HG03460 (cell line): Measurements from ENCODE around the gene RPL15.

ENCODE experiments used
- ATAC-seq: cut with Tn5 transposase; IDR thresholded peaks from one replicate; pipeline ENCODE4 v1.9.1; 2021; ENCODE audit not compliant: unreplicated experiment

Gene RPL15

DNA sequence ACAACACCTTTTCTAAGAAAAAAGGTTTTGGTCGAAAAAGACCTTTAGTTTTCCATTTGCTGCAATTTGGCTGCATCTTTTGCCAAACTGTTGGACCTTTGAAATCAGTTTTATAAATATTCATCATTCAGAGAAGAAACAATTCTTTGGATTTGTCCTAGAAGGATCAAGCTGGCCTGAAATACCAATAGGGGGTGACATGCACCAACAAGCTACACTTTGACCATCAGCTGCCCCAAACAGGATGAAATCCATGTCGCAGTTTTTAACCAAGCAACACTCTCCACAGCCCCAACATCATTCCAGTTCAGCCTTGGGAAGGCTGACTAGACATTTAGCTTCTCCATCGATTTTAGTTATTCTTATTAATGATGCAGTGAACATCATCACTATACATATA lies 9.8 kb downstream of the RPL15 start:
- ATAC-seq: no peak

DNA sequence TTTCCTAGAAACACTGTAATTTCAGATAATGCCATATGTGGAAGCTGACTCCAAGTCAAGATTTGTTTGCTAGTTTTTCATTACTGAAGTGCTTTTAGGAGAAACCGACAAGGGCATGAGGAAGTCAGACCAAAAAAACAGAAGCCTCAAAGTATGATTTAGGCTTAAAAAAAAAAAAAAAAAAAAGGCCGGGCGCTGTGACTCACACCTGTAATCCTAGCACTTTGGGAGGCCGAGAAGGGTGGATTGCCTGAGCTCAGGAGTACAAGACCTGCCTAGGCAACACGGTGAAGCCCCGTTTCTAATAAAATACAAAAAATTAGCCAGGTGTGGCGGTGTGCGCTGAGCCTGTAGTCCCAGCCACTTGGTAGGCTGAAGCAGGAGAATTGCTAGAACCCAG lies 11.6 kb downstream of the RPL15 start:
- ATAC-seq: no peak

- no peak for ATAC-seq
Measured at GRCh38 chr3:23931597-23931996, 14.7 kb downstream of the RPL15 start.

DNA sequence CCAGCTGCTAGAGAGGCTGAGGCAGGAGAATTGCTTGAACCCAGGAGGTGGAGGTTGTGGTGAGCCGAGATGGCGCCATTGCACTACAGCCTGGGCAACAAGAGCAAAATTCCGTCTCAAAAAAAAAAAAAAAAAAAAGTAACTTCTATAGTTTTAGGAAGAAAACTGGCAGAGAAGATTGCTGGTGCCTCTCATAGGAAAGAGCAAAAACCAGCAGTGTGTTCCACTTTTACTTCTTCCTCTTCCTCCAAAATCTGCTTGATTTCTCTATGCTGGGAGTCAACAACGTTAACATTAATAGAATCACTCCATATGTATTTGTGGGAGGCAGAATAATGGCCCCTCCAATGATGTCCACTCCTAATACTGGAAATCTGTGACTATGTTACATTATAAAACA lies 15.6 kb downstream of the RPL15 start:
- no peak for ATAC-seq

DNA sequence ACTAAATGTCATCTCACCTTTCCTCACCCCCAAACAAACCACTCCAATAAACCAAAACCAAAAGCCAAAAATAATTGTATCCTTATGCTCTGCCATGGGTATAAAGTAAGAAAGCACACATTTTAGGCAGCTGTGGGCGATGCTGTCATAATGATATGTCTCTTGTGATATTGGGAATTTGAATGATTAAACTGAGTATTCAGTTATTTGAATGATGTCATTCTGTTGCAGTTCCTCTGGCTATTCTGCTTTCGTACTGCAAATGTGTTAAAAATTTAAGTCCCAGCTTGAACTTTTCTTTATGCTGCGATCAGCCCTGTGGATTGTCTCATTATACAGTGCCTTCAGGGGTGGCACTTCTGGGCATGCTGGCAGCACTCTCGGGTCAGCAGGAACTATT lies 17.3 kb downstream of the RPL15 start:
- no peak for ATAC-seq

DNA sequence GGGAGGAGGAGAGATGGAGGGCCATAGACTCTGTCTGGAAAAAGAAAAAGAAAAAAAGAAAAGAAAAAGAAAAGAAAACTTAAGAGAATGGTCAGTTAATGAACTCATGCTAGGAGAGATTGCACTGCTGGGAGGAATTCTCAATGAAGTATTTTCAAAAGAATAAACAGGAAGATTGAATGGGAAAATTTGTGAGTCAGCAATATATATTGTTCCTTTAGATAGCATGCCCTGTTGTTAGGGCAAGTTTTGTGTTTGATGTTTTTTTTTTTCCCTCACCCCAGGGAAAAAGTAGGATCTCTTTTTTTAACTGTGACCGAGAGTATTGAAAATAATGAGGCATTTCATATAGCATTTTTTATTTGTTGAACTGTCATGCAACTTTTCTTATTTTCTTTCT lies 20.4 kb downstream of the RPL15 start:
- no peak for ATAC-seq

- no peak for ATAC-seq
Measured at GRCh38 chr3:23938688-23939087, 21.8 kb downstream of the RPL15 start.

GRCh38 chr3:23940775-23941174 lies 23.8 kb downstream of the RPL15 start:
- no peak for ATAC-seq

DNA sequence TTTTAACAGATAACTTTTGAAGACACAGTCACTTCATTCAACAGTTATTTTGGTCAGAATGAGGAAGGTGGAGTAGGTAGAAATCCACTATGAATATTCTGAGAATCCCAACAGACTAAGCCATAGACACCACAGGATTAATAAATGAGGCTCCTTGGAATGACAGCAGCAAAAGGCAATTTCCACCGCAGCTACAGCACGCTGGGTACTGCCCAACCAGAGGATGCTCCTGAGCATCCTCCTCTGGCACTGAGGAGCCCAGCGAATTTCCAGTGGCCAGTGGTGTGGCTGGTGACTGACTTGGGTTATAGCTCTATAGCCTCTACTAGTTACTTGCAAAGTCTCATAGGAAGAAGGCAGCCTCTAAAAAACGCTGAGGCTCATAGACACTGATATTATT lies 24.5 kb downstream of the RPL15 start:
- no peak for ATAC-seq

- ATAC-seq: no peak
Measured at GRCh38 chr3:23942546-23942945, 25.6 kb downstream of the RPL15 start.

- no peak for ATAC-seq
Measured at GRCh38 chr3:23944007-23944783, 27.3 kb downstream of the RPL15 start.

- peak; percentile 54 for ATAC-seq
Measured at GRCh38 chr3:23944861-23945662, 28.1 kb downstream of the RPL15 start, which contains the start of gene NR1D2. TSS of gene NR1D2 (plus strand) at chr3:23945286. CDS start at chr3:23945579, 293 bp downstream.

DNA sequence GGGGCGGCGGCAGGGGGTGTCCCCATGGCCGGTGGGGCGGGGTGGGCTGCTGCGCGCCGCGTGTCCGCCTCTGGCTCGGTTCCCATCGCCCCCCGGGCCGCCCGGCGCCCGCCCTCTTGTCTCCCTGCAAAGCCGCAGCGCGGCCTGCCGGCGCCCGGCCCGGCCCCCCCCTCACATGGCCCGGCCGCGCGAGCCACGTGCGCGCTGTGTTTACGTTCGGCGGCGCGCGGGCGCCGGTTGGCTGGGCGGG lies 28.7 kb downstream of the RPL15 start:
- ATAC-seq: no peak

- ATAC-seq: peak; percentile 71
Measured at GRCh38 chr3:23945913-23946687, 29.2 kb downstream of the RPL15 start.

- ATAC-seq: no peak
Measured at GRCh38 chr3:23948761-23949160, 31.8 kb downstream of the RPL15 start.

- peak; percentile 18 for ATAC-seq
Measured at GRCh38 chr3:23949784-23950183, 32.9 kb downstream of the RPL15 start.

- ATAC-seq: peak; percentile 27
Measured at GRCh38 chr3:23950293-23950692, 33.4 kb downstream of the RPL15 start.

- ATAC-seq: peak; percentile 59
Measured at GRCh38 chr3:23952646-23953045, 35.7 kb downstream of the RPL15 start.

DNA sequence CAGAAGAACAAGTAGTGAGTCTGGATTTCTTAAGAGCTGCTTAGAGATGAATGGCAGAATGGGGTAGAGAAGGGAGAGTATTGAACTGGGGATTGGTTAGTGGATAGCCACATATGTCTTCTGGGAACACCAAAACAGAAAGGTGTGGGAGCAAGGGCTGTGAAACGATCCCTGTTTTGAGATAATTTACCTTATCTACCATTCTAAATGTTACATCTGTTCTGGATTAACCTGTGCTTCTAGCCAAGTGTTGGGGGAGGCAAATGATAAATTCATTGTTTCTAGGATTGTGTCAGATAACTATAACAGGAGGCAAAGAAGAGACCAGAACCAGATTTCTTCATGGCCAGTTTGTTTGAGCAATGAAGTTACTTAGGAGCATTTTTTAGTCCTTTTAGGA lies 36.6 kb downstream of the RPL15 start:
- ATAC-seq: no peak

GRCh38 chr3:23954144-23954543 lies 37.2 kb downstream of the RPL15 start:
- ATAC-seq: no peak

GRCh38 chr3:23956701-23957100 lies 39.8 kb downstream of the RPL15 start:
- ATAC-seq: no peak
